Stimulated activated CD4-positive, alpha-beta T cell treated with anti-CD3 and anti-CD28 coated beads, Interleukin-4, amount 100 ng/mL, for 4 hours (primary cell): Measurements from ENCODE around the gene FSD1L.

Source experiments
- DNase-seq, 2 experiments: peaks; one replicate each; pipeline ENCODE4 v3.0.0-alpha.2; 2020

Gene FSD1L

DNA sequence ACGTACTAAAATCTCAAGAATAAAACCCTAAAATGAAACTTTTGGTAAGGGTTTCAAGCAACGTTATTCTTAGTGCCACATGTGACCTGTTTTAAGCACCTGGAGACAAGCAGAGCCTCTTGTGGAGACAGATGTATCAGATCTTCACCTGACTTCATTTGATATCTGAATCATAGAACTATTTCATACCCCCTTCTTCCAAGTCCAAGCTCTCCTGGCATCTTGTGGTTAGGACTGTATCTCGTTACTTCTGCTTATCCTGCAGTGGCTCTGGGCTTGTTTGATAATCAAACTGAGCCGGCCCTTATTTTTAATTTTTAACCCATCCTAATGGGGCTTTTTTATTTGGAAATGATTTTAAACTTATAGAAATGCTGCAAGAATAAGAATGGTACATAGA lies 11.1 kb upstream of the FSD1L start:
- no peak for DNase-seq

DNA sequence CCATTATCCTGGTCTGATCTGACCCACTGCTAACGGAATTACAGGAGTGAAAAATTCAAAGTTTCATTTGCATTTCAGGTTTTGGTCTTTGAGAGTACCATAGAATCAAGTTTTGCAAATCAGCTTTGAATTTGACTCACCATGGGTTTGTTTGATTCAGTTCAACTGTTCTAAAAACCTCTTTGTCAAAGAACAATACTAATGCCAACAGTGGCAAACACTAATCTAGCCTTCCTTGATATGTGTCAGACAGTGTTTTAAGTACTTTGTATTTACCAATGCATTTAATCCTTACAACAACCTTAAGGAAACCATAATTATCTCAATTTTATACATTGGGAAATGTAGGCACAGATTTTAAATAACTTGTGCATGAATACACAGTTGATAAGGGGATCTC lies 10.1 kb upstream of the FSD1L start:
- DNase-seq, result no peak

DNA sequence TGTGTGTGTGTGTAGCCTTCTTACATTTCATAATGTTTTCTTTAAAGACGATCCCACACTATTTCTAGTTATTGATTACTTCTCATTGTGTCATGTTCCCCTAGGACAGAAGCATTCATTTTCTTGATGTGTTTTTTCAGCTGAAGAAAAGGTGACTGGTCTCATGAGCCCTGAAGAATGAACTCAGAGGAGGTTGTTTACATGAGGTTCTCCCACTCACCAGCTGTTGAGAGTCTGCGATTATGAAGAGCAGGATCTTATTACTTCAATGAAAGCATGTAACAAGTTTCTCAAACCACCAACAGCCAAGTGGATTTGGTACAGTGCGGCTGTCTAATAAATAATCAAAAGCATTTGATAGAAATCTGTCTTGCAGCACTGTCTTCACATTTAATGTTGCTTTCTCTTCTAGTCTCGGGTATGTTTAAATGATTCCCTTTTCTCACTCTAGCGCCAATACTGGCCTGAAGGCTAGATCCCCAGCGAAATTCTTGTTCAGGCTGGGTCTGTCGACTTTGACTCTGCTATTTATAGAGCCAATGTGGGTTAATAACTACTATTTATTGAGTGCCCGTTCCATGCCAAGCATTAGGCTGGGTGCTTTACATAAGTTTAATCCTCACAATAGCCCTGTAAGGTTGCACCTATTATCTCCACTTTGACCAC lies 9.6 kb upstream of the FSD1L start:
- no peak for DNase-seq

DNA sequence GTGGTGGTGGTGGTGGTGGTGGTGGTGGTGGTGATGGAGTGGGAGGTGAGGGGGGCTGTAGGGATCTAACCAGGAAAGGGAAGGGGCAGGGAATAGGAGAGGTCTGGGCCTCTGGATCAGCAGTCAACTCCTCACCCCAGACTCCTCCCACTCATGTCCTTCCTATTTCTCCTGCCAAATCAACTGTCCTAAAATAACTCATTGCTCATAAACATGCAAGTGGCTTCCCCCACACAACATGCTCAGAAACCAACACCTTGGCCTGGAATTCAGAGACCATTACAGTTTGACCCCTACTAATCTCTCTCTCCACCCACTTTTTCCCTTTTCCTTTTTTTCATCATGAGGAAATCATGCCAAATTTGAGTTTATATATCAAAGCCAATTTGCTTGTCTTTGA lies 8.4 kb upstream of the FSD1L start:
- no peak for DNase-seq

DNA sequence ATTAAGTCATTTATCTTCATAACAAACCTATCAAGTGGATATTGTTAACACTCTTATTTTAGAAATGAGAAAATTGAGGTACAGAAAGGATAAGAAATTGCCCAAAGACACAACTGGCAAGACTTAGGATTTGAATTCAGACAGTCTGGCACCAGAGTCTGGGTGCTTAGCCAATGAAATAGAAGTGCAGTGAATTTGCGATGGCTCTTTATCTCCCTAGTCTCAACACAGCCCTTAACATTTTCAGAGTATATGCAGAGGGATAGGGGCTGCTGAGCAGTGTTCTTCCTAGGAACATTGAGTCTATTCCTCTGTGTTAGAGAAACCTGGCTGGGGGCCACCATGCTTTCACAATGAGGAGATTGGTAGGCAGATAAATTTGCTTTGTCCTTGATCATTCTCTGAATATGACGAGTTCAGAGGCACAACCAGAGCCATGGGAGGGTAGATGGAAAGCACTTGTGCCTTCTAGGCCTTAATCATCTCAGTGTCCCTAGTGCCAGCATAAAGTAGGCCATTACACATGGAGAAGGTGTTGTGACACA lies 6.1 kb upstream of the FSD1L start:
- DNase-seq, result no peak

DNA sequence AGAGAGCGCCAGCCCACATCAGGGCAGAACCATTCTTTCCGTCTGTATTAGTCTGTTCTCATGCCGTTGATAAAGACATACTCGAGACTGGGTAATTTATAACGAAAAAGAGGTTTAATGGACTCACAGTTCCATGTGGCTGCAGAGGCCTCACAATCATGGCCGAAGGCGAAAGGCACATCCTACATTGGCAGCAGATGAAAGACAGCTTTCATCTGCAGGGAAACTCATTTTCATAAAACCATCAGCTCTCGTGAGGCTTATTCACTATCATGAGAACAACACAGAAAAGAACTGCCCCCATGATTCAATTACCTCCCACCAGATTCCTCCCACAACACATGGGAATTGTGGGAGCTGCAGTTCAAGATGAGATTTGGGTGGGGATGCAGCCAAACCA lies 4.7 kb upstream of the FSD1L start:
- DNase-seq, result no peak

GRCh38 chr9:105444130-105444529 lies 3.7 kb upstream of the FSD1L start:
- no peak for DNase-seq

DNA sequence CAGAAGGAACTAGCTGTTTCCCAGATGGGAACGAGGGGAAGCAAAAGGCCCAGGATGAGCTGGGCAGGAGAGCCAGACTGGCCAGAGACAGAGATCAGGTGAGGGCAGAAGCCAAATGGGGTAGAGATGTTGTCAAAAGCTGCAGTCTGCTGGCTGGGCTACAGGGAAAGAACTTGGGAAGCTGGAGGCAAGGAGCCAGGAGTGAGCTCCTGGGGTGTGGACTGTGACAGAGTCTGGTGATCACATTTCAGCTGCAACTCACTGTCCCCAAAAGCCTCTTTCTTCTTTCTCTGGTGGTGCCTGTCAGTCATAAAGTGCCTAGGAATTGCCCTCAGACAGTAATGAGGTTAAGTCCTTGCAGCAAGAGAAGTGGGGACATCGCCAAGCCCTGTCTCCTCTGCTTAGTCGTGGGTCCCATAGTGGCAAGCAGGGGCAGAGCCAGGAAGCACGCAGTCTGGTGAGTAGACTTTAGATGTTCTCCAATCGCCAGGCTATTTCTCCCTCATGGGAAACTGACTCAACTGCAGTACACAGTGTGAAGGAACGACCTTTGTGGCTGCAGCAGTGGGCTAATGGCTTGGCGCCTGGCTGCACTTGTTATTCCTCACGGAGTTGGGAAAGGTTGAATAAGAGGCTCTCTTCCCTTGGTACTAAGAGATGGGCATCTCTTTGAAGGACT lies 2.5 kb upstream of the FSD1L start:
- DNase-seq, result no peak

GRCh38 chr9:105447386-105447813 lies 434 bp upstream of the FSD1L start:
- DNase-seq, result no peak

DNA sequence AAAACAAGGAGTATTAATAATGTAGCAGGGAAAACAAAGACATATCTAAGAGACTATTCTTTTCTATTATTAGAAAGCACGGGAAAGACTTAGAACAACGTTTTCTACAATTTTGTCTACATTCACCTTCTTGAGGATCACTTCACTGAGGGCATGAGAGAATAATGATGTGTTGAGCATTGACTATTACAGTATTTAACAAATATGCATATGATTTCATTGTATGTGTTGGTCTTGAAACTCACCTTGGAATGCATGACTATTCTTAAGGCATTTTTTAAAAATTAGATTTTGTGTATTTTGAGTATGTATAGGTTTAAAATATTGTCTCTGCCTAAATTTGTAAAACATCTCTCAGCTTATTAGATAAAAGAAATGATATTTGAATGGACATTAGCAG lies 1.2 kb downstream of the FSD1L start:
- DNase-seq, result no peak

DNA sequence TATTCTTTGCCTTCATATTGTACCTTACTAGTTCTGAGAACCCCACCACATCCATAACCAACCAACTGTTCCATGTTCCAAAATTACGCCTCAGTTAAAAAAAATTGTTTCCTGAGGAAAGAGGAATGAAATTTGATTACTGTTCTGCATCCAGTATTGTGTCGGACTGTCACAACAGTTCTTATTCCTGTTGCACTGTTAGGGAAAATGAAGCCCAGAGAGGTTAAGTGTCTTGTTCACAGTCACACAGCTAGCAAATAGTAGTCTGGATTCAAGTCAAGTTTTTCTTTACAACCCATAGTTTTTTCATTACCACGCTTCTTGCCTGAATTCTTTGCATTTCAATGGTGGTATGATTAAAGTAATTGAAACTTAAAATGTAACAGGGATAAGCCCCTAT lies 4.4 kb downstream of the FSD1L start:
- DNase-seq, result no peak

- no peak for DNase-seq
Observed at GRCh38 chr9:105455836-105456475, 8.1 kb downstream of the FSD1L start.

GRCh38 chr9:105457560-105458294 lies 9.9 kb downstream of the FSD1L start:
- DNase-seq, result no peak

- DNase-seq, result no peak
Observed at GRCh38 chr9:105458404-105458803, 10.6 kb downstream of the FSD1L start.

- no peak for DNase-seq
Observed at GRCh38 chr9:105459336-105459735, 11.5 kb downstream of the FSD1L start.

GRCh38 chr9:105466898-105467455 lies 19.1 kb downstream of the FSD1L start:
- no peak for DNase-seq

DNA sequence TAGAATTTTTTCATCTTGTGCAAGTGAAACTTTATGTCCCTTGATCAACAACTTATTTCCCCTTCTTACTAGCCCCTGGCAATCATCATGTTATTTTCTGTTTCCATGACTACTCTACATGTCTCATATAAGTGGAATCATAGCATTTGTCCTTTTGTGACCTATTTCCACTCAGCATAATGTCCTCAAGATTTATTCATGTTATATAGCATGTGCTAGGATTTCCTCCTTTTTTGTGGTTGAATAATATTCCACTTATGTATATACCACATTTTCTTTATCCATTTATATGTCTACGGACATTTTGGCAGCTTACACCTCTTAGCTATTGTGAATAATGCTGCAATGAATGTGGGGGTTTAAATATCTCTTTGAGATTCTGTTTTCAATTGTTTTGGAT lies 21.0 kb downstream of the FSD1L start:
- DNase-seq, result no peak

DNA sequence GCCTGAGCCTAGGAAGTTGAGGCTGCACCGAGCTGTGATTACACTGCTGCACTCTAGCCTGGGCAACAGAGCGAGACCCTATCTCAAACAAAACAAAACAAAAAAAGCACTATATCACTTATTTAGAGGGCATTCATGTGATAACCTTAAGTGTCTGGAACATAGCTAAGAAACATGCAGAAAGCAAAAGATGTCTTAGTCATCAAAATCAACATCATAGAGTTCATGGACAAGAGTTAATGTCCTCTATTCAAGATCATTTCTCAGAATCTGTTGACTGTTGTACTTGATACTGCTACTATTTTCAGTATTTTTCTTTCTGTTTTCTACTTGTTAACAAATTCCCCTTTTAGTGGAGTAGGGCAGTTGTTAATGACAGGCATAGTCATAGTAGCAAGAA lies 25.4 kb downstream of the FSD1L start:
- DNase-seq, result no peak

DNA sequence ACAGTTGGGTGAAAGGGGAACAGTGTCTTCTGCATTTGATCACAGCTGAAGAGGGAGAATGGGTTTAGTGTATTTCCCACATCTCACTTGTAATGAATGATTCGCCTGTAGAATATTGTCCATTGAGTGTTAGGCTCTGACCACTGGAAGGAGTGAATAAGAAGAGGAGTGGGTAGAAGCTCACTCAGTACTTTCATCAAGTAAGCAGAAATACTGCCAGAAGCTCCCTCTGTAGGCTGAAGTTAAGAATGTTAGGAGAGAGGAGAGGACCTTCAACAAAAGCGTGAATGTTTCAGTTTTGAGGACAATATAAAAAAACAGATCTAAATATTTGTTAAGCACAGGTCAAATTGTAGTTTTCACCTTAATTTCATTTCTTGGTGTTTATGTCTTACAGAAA lies 27.5 kb downstream of the FSD1L start:
- no peak for DNase-seq

DNA sequence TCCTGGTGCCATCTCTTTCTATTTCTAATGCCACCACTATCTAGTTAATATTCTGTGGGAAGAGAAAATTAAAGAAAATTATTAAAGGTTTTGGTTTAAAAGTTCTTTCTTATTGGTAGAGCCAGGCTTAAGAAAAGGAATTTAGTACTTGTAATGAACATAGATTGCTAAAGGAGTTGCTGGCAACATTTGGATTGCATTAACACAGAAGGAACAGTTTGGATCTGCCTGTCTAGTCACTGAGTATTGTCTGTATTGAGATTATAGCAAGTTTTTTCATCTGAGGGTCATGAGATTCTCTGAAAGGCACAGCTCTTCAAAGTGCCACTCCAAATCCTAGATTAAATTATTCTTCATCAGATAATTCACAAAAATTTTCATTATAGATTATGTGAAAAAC lies 32.0 kb downstream of the FSD1L start:
- DNase-seq, result no peak

DNA sequence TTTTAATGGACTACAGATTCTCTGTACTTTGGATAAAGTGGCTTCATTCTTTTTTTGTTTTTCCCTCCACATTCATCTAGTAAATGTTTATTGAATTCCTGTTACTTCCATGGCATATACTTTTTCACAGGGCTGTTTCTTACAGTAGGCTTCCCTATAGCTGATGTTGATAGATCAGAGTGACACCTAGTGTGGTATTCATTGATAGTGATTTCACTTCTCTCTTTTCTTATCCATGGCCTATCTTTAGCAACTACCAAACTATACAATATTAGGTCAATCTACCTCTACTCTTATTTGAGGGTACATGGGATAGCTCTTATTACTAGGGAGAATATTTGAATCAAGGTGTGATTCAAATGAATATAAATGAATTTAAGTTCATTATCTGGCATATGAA lies 35.8 kb downstream of the FSD1L start:
- DNase-seq, result no peak

- no peak for DNase-seq
Observed at GRCh38 chr9:105484226-105484625, 36.4 kb downstream of the FSD1L start.

DNA sequence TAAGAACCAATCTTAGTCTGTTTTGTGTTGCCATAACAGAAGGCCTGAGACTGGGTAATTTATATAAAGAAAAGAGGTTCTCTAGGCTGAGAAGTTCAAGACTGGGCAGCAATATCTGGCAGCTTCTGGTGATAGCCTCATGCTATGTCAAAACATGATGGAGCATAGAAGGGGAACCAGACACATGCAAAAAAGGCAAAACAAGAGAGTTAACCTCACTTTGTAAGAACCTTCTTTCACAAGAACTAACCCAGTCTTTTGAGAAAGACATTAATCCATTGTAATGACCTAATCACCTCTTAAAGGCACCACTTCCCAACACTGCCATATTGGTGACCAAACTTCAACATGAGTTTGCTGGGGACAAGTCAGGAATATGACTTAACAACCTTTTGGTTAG lies 37.3 kb downstream of the FSD1L start:
- DNase-seq, result no peak
